NCI-H2029 (cell line): ENCODE measurements around the gene MAP3K5.
"Not testable (repeated sequence)": the region's sequence is repeated elsewhere in the genome, so short reads cannot be mapped to it uniquely, and the experiment has no call there.

Experiments used
- DNase-seq: peaks from one replicate; lab custom pipeline; 2025; lab: John Stamatoyannopoulos, UW

The MAP3K5 gene

DNA sequence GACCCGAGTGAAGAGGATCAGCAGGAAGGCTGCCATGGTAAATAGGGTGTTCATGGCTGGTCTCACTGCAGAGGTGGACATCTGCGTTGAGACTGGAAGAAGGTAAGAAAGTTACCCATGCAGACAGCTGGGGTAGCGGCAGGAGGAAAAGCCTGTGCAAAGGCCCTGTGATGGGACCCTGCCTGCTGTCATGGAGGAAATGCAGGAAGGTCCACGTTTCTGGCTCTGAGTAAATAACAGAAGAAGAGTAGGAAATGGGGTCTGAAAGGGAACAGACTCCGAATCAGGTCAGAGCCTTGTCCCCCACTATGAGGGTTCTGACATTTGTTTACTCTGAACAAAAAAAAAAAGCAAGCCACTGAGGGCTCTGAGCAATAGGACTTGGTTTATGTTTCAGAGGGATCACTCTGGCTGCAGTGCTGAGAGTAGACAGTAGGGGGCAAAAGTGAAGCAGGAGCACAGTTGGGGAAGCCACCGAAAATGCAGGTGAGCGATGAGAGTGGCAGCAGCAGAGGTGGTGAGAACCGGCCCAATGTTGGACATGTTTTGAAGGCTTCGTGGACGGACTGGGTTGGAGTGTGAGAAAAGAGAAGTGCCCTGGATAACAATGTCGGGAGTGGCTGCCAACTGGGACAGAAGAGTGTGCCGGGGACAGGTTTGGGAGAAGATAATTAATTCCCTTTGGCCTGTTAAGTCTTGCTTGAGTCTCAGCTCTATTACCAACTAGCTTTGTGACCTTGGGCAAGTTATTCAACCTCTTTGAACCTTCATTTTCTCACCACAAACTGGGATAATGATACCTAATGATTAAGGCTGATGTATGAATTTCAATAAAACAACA is 184.1 kb downstream of the MAP3K5 start:
- peak; percentile 50 for DNase-seq

DNA sequence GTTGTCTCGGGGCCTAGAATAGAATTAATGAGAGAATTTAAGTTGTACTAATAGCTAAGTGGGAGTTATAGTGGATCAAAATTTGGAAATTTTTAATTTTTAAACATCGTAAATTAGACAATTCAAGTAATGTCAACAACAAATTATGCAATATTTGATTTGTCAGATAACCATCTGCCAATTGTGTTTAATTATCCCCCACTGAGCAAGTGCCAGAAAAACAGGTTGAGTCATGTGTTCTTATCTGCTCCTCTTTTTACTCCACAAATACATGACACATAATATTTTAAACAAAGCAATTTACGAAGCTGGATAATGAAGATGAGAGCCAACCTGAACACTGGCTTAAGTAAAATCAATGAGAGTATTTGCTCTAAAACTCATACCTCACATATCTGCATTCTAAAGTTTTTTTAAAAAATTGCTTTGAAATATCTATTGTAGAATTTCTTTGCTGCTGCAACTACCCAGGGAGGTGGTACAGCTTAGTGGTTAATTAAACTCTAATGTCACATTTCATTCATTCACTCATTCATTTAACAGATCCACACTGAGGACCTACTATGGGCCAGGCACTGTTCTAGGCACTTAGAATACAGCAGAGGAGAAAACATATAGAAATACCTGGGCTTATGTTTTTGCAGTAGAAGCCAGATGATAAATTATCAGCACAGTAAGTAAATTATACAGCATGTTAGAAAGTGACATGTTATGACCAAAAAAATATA is 184.9 kb downstream of the MAP3K5 start:
- peak; percentile 67 for DNase-seq

DNA sequence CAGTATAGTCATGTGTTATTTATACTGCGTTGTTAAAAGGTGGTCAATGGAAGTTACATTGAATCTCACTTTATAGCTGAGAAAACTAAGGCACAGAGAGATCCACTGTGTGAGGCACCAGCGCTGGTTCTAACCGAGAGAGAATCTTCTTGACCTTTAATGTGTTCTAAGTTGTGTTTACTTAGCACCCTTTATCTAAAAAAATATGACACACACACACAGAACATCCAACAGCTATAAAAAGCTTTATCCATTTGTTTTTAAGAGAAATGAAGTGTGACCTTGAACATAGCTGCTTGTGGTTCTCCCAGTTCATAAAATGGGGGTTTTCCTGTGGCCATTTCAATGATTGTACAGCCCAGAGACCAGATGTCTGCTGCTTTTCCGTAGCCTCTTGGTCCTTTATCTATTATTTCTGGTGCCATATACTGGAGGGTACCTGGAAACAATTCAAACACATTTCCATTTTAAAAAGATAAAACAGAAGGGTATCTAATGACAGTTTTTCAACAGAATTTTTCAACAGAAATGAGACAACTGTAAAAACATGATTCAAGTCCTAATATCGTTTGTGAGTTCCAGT is 187.3 kb downstream of the MAP3K5 start:
- no peak for DNase-seq

DNA sequence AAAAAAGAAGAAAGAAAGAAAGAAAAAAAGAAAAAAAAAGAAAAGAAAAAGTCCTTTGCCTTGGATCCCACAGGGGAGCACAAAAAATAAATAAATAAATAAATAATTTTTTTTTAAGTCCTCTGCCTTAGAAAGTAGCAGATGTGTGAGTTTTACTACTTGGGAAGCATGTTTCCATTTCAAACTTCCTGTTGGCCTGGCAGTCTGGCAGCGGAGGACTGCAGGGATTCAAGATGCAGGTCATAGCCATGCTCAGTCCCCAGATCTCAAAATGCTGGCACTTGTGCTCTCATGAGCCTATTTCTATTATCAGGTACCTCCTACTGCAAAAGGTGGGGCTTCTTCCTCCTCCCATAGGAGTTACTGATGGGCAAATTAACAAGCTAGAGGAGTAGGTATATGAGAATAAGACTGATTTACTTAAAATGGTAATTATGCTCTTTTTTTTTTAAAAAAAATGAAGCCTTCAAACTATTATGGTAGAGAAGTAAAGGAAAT is 187.9 kb downstream of the MAP3K5 start:
- DNase-seq = no peak

DNA sequence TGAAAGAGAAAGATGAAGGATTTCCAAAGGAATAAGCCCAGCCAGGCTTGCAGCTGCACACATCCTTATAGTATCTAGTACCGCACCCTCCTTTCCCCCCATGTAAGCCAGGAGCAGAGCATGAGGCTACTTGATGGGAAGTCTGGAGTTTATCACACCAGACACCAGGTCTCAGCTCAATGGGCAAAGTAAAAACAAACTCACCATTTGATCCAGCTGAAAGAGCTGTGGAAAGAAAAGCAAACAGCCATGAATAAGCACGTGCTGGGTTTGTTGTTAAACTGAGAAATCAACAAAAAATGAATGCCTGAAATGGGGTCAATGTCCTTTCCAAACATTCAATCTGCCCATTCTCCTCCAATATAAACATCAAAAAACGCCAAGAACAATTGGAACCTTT is 191.5 kb downstream of the MAP3K5 start:
- no peak for DNase-seq

DNA sequence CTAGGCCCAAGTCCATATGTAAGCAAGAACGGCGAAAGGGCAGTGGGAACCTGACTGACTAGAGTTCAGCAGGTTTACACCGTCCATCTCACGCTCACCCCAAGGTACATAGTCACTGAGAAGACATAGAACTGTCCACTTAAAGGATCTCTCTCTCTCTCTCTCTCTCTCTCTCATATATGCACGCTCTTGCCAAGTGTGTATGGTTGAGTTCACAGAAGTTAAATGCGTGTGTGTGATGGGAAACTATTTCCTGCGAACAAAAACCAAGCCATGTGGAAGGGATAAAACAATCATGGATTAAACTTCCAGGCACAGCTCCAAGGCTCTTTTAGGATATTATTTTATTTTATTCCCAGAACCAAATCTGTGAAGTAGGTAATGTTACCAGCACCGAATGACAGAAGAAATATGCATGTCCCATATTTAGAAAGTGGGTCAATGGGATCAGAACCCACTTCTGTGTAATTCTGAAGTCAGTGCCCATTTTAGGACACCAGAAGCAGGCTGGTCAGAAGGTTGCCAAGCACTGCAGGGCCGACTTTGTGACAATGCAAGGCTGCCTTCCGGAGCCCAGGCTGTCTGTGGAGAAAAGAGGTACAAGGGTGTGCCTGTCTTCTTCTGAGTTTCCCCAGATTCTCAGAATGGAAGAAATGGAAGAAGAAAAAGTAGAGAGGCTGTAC is 192.8 kb downstream of the MAP3K5 start:
- no peak for DNase-seq

DNA sequence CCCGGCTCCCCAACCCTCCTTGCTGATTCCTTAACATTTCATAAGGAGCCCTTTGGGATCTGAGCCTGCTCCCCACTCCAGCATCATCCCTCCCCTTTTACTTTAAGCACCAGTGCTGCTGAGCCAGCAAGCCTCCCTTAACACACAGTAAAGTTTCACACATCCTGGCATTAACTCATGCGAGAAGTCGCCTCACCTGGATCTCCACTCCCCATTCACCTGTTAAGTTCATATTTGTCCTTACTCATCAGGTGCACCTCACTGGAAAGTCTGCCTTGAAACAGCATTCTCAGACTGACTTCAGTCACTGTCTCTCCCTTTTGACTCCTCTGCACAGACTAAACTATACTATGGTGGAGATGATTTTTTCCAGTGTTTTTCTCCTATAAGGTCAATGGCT is 194.2 kb downstream of the MAP3K5 start:
- DNase-seq = no peak

DNA sequence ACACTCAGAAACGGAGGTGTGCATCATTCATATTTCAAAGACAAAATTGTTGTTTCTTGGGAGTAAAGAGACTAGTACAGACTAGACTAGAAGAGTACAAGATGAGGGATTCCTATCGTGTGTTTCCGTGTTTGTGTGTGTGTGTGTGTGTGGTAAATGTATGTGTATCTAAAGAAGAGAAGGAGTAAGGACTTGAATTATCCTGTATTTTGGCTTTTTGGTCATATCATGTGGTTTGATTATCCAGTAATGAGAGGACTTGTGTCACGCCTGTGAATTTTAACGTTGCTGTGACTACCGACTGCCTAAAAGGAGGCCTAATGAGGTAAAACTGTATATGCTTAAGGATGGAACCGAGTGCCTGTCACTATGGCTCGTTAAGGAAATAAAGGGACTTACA is 197.6 kb downstream of the MAP3K5 start:
- DNase-seq = no peak

DNA sequence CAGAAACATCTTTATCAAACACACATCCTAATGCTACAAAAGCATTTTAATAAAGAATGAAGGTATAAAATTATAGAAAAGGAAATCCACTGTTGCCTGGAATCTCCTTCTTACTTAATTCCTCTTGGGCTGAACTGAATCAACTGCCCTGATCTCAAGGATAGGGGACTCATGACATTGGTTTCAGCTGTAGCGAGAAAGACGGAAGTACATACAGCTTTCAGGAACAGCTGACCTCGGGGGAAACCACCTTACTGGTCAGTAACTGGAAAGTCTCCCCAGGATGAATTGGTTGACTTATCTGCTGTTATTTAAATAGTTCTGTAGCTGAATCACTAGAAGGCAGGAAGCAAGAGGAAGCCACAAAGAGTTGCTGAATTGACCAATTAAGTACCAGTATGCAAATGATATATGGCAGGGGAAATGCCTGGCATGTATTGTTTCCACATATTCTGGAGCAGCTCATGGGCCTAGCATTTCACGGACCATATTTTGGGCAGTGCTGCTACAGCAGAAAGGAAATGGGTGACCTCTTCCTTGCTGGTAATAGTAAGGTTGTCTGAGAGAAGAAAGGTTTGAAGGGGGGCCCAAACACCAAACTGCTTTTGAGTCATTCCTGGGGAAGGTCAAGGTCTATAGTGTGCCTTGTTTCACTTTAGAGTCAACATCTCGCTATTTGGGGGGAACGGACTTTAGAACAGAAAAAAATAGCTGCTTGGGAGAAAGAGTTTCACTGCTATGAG is 198.4 kb downstream of the MAP3K5 start:
- no peak for DNase-seq

DNA sequence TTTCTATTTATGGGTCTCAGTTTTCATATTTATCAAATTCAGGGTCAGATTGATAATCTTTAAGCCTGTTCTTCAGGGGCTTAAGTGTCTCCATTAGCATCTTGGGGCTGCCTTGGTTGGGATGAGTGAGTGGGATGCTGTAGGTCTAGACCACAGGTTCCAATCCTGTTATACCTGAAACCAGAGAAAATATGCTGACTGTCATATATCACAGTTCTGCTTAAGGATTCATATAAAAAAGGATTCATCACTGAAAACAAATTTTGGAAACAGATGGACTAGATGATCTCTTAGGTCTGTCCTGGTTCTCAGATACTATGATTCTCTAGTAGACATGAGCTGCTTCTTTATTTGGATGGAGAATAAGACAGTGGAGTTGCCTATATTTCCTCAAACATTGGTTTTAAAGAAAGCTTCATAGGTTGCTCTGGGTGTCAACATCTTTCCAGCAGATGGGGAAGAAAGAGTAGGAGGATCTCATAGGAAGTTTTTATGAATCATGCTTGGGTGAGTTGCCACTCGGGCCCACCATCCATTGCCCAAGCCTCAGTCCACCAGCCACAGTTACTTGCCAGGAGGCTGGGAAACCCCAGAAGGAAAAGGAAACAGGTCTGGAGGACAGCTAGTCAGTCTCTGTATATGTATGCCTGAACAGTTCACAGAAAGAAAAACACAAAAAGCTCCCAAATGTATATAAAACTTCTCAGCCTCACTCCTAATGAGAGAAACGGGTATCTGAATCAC is 199.2 kb downstream of the MAP3K5 start:
- DNase-seq = no peak

DNA sequence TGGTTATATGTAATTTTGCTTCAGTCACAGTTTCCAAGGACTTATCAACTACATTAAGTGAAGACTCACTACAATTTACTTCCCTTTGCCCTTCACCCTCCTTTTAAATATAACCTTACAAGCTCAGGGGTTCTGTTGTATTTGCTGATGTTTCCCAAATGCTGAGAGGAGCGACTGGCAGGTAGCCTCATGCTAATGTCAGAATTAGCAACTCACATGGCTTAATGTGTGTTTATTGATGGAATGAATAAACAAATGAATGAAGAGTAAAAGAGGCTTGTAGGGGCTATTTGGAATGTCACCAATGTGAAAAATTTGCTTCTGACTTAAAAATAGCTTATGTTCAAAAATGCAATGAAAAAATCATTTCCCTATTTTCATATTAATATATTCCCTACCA is 200.7 kb downstream of the MAP3K5 start:
- DNase-seq = no peak

DNA sequence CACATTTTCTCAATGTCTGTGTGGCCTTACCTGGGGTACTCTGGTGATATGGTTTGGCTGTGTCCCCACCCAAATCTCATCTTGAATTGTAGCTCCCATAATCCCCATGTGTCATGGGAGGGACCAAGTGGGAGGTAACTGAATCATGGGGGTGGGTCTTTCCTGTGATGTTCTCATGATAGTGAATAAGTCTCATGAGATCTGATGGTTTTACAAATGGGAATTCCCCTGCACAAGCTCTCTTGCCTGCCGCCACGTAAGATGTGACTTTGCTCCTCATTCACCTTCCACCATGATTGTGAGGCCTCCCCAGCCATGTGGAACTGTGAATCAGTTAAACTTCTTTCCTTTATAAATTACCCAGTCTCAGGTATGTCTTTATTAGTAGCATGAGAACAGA is 201.4 kb downstream of the MAP3K5 start:
- DNase-seq = not testable (repeated sequence)

DNA sequence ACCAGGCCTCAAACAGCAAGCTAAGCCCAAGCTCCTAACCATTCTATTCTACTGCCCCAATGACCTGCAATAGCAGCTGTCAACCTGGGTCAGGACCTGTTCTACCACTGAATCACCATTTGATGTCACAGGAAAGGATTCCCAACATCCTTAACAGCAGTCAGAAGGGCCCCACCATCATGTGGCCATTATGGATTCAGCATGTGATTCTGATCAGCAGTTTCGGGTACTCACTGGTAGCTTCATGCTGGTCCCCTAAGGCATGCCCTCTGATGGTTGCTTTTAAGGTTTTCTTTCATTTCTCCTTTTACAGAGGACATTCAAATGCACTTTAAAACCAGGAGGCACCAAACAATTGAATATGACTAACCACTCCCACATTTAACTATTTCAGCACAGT is 204.8 kb downstream of the MAP3K5 start:
- no peak for DNase-seq

DNA sequence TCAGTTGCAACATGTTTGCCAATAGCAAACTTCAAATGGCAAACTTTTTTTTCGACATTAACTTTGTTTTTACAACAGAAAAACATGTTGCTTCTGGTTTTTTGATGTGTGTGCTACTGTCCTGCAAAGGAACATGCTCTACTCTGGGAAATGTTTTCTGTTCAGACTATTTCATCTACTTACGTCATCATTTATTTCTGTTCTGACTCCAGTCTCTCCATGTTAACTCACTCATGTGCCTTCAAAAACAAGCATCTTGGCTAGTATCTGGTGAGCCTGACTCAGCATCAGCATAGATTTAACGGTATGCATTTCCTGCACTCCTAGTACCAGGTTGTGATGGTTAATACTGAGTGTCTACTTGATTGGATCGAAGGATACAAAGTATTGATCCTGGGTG is 206.0 kb downstream of the MAP3K5 start:
- no peak for DNase-seq

DNA sequence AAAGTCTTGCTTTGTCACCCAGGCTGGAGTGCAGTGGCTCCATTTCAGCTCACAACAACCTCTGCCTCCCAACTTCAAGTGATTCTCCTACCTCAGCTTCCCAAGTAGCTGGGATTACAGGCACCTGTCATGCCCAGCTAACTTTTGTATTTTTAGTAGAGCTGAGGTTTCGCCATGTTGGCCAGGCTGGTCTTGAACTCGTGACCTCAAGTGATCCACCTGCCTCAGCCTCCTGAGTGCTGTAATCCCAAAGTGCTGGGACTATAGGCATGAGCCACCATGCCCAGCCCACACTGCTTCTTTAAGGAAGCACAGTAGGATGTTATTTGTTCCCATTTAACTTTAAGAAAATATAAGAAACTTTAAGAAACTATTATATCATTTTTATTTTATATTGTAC is 206.8 kb downstream of the MAP3K5 start:
- DNase-seq = not testable (repeated sequence)

DNA sequence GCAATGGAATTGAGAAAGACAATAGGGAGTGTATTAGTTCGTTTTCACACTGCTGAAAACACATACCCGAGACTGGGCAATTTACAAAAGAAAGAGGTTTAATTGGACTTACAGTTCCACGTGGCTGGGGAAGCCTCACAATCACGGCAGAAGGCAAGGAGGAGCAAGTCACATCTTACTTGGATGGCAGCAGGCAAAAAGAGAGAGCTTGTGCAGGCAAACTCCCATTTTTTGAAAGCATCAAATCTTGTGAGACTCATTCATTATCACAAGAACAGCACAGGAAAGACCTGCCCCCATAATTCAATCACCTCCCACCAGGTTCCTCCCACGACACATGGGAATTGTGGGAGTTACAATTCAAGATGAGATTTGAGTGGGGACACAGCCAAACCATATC is 208.0 kb downstream of the MAP3K5 start:
- not testable (repeated sequence) for DNase-seq

DNA sequence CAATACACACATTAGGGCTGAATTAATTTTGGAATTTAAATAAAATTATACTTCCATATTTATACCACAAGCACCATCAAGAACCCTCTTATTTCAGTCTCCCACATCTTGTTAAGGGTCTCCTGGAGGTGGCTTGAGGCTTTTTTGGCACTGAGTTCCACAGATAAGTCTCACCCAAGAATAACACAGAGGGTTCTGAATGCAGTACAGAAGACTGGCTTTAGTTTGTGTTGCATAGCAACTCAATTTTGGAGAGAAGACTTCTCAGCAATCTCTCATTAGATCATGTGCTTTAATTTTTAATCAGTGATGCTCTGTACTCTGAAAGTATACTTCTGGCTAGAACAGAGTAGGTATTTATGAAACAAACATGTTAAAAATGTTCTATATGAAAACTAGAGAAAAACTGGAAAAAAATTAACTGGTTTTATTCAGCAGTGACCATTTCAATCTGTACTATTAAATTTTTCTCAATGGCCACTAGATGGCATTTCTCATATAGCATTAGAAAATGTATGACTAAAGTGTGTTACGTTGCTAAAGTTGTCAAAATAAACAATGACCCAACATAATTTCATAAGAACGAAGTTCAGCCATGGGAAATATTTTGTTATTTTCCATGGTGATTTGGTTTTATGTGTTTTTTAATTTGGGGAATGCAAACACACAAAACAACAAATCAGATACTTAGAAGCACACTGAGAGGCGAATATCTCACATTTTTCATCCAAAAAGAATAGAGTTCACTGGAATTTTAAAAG is 209.4 kb downstream of the MAP3K5 start:
- DNase-seq = no peak

DNA sequence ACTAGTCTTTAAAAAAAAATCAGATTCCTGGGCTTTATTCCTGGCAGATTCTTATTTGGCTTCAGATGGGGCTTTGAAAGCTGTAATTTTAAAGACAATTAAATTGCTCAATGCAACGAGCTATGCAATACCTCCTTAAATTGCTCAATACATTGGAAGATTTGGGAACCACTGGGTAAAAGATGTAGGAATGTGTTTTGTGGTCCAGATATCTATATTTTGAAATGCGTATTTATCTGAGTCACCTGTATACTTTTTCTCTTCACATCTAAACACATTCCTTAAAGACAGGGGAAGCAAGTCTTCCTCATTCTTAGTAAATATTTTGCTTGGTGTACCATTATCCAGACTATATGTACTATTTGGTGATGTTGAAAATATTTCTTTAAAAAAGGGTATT is 212.5 kb downstream of the MAP3K5 start:
- no peak for DNase-seq

DNA sequence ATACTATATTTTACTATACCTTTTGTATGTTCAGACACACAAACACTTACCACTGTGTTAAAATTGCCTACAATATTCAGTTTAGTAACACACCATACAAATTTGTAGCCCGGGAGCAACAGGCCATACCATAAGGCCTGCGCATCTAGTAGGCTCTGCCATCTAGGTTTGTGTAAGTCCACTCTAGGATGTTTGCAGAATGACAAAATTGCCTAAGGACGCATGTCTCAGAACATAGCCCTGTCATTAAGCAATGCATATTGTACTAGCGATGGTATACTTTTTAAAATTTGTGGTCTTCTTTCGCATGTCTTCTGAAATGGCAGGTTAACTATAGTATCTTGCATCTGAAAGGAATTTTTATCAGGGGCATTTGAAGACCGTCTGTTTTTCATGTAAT is 215.5 kb downstream of the MAP3K5 start:
- no peak for DNase-seq

DNA sequence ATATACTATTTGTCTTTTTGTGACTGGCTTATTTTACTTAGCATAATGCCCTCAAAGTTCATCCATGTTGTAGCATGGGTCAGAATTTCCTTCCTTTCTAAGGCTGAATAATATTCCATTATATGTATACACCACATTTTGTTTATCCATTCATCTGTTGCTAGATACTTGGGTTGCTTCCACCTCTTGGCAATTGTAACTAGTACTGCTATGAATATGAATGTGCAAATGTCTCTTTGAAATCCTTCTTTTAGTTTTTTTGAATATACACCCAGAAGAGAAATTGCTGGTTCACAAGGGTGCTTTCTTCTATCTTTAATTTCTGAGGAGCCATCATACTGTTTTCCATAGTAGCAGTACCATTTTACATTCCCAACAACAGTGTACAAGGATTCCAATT is 220.8 kb downstream of the MAP3K5 start:
- no peak for DNase-seq
